Right lobe of liver (tissue), 6 donors: ENCODE data around the gene SIM2. TPM values are rescaled to one million over a fixed set of nuclear protein-coding genes. Genes with fewer than 3 reads are reported as not detected.
A peak's percentile ranks its signal among the peaks of the same experiment; 100 is the strongest.
"Not testable (repeated sequence)": the region's sequence is repeated elsewhere in the genome, so short reads cannot be mapped to it uniquely, and the experiment has no call there.

Experiments used
- ATAC-seq, 4 donors: fragments of 200-7000 bp; cut with Tn5 transposase; one replicate each; pipeline ENCODE4 v1.9.1; 2020; ENCODE audit warnings: mild to moderate bottlenecking in 4 of 4, moderate library complexity in 4 of 4
- DNase-seq, 3 donors: peaks; one replicate each; pipeline ENCODE4 v3.0.0-alpha.2; 2020
- H3K27ac ChIP-seq, 3 donors: fragments of 200-600 bp; one replicate each; pipeline ENCODE4 v1.8.0; 2022
- H3K27me3 ChIP-seq, 2 donors: fragments of 200-600 bp; one replicate each; pipeline ENCODE4 v1.8.0; 2022
- H3K36me3 ChIP-seq, 4 donors: fragments of 200-600 bp; sonication (generic) in 1 of 4; one replicate each; pipeline versions ENCODE4 v1.5.1 to v1.8.0; 2017 to 2022; ENCODE audit warnings: control low read depth in 1 of 4
- H3K4me1 ChIP-seq, 4 donors: fragments of 200-600 bp; sonication (generic) in 1 of 4; one replicate each; pipeline versions ENCODE4 v1.5.1 to v1.8.0; 2017 to 2022; ENCODE audit warnings: control low read depth in 1 of 4
- H3K4me3 ChIP-seq, 3 donors: fragments of 200-600 bp; one replicate each; pipeline ENCODE4 v1.8.0; 2022
- H3K9me3 ChIP-seq, 4 donors: fragments of 200-600 bp; sonication (generic) in 1 of 4; one replicate each; pipeline versions ENCODE4 v1.5.1 to v1.8.0; 2017 to 2022; ENCODE audit warnings: control low read depth in 1 of 4
- POLR2A ChIP-seq: fragments of 450-650 bp; IDR thresholded peaks from one replicate; pipeline ENCODE4 v1.6.1; 2017; ENCODE audit warnings: antibody characterized with exemption, mild to moderate bottlenecking
- WGBS: methylation state at CpG from one replicate; pipeline ENCODE4 v1.1.6; 2018; ENCODE audit warnings: low coverage, low lambda C conversion rate; ENCODE audit not compliant: insufficient coverage; ENCODE audit errors: missing lambda C conversion rate; 5-methylcytosine and 5-hydroxymethylcytosine counted together
- intact Hi-C, 2 donors: fragments of 100-400 bp; cut with DNase I; formaldehyde crosslinking; loops; one replicate each; pipeline versions ENCODE4 v1.11.2 to v1.14.1; 2022
- total RNA-seq, 6 experiments: library from RNA; depleted of rRNA in 2 of 6; stranded (reverse); fragments of >200 nt in 2 of 6; fragmentation: NEBNext Ultra II Directional in 3 of 6; extraction: Animal tissue kit (Norgen Biotek cat#: 25700) in 3 of 6; gene quantifications; one replicate each; pipeline versions ENCODE4 v1.1.0 to v1.2.4, GENCODE V29; 2016 to 2023
- TF ChIP-seq, protein P1 (sequence below), 4 donors: fragments of 200-600 bp in 3 of 4; fragments of 450-650 bp in 1 of 4; IDR thresholded peaks; one replicate each; pipeline versions ENCODE4 v1.5.1 to v1.8.0; 2016 to 2022; ENCODE audit warnings: antibody characterized with exemption in 4 of 4, mild to moderate bottlenecking in 2 of 4
- donor health status: DM: no; HTN: yes; CAD: no.
- donor health status: DM: no; HTN: no; CAD: no.
- donor health status: DM: no; HTN: no; CAD: no.
- donor health status: DM: no; HTN: yes; CAD: no.
- donor health status: DM: no; HTN: yes; CAD: no.

Gene SIM2
- total RNA-seq, 6 experiments from 2014 or later = not detected

DNA sequence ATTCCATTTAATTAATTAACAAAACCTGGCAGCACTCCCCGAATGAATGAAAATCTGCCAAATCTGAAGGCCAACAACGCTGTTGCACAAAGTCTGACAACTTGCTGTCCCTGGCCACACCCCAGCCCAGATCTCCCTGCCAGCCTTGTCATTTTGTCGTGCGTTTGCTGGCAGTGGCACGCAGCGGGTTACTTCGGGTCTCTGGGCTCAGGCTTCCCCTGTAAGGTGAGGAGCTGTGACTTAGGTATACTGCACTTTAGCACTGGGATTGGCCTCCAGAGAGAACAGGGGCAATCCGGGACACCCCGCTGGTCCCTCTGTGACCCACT, 34.3 kb upstream of the SIM2 start:
- no peaks in the 10 kb centered on the region for H3K27me3 ChIP-seq
- no peaks in the 10 kb centered on the region for H3K4me1 ChIP-seq
- no peaks in the 10 kb centered on the region for H3K9me3 ChIP-seq
- peak; percentile 32 to 58 (median 54) for ATAC-seq
- intact Hi-C loops = loop anchor here in 1 of 2 donors (10.0 kb wide), 1 partner anchor 260 kb away; no protein-coding TSS in a partner anchor
- no peaks in the 10 kb centered on the region for H3K36me3 ChIP-seq
- no peak overlapping the region for H3K4me3 ChIP-seq
- no peak overlapping the region for H3K27ac ChIP-seq
- 13% methylated on average over 6 of the region's 9 CpGs for WGBS
- TF ChIP-seq POLR2A = no peak
- TF ChIP-seq, protein P1, sequence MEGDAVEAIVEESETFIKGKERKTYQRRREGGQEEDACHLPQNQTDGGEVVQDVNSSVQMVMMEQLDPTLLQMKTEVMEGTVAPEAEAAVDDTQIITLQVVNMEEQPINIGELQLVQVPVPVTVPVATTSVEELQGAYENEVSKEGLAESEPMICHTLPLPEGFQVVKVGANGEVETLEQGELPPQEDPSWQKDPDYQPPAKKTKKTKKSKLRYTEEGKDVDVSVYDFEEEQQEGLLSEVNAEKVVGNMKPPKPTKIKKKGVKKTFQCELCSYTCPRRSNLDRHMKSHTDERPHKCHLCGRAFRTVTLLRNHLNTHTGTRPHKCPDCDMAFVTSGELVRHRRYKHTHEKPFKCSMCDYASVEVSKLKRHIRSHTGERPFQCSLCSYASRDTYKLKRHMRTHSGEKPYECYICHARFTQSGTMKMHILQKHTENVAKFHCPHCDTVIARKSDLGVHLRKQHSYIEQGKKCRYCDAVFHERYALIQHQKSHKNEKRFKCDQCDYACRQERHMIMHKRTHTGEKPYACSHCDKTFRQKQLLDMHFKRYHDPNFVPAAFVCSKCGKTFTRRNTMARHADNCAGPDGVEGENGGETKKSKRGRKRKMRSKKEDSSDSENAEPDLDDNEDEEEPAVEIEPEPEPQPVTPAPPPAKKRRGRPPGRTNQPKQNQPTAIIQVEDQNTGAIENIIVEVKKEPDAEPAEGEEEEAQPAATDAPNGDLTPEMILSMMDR (IDR thresholded peaks at IDR 0.05) = no peak
- no peak for DNase-seq

DNA sequence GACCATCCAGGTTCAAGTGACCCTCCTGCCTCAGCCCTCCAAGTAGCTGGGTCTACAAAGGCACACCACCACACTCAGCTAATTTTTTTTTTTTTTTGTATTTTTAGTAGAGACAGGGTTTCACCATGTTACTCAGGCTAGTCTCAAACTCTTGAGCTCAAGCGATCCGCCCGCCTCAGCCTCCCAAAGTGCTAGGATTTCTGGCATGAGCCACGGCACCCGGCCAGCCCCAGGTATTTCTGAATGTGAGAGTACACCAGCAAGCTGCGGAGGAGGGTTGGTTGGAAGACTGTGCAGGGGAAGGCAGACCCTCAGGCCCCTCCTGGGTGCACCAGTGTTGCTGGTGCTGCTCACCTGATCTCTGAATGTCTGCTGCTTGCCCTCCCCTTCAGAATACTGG, 33.1 kb upstream of the SIM2 start:
- H3K36me3 ChIP-seq = no peaks in the 10 kb centered on the region
- no peak overlapping the region for H3K4me3 ChIP-seq
- no peaks in the 10 kb centered on the region for H3K9me3 ChIP-seq
- WGBS = no CpG with 5 or more reads among the region's 6 CpGs
- no peaks in the 10 kb centered on the region for H3K27me3 ChIP-seq
- DNase-seq = no peak
- TF ChIP-seq, protein P1 (IDR thresholded peaks at IDR 0.05) = no peak
- TF ChIP-seq POLR2A = no peak
- no peaks in the 10 kb centered on the region for H3K4me1 ChIP-seq
- ATAC-seq = no peak
- intact Hi-C loops = loop anchor here in 1 of 2 donors (10.0 kb wide), 1 partner anchor 259 kb away; no protein-coding TSS in a partner anchor
- H3K27ac ChIP-seq = no peak overlapping the region

DNA sequence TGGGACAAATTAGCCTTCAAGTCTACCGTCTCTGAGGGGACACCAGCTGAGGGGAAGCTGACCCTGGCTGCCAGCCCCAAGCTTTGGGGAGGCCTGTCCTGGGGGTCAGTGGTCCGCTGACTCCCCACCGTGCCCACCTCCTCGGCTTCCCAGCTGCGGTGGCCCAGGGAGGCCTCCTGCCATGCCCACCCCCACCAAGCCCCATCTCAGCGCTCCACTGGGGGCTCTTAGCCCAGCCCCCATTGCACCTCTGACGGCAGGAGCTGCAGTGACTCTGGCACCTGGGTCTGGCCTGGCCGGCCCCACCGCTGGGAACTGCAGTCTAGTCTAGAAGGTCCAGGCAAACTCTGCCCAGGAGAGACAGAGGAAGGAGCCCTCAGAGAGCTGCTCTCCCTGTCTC, 30.2 kb upstream of the SIM2 start:
- H3K4me1 ChIP-seq = no peaks in the 10 kb centered on the region
- no peak overlapping the region for H3K27ac ChIP-seq
- H3K4me3 ChIP-seq = no peak overlapping the region
- DNase-seq (no peak), ATAC-seq (no peak)
- no peaks in the 10 kb centered on the region for H3K9me3 ChIP-seq
- TF ChIP-seq POLR2A = no peak
- TF ChIP-seq, protein P1 (IDR thresholded peaks at IDR 0.05) = no peak
- WGBS = no CpG with 5 or more reads among the region's 9 CpGs
- H3K27me3 ChIP-seq = no peaks in the 10 kb centered on the region
- intact Hi-C loops = loop anchor here in 1 of 2 donors (10.0 kb wide), 1 partner anchor 256 kb away; no protein-coding TSS in a partner anchor
- H3K36me3 ChIP-seq = no peaks in the 10 kb centered on the region

DNA sequence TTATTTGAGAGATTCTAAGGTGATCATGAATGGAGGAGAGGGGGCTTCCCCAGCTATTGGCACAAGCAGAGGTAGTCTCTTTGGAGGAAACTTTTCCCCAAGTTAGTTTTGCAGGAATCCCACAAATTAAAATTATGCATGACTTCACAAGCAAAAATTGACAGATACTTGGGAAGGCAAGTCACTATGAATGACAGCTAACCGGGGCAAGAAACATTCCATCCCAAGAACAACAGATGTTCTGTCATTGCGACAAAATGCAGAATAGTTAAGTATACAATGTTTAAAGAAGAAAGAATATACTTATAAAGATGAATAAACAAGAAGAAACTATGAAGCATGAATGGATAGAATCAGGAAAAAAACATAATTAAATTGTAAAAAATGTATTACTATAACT, 27.1 kb upstream of the SIM2 start:
- no peaks in the 10 kb centered on the region for H3K27me3 ChIP-seq
- ATAC-seq (no peak), DNase-seq (no peak)
- H3K36me3 ChIP-seq = no peaks in the 10 kb centered on the region
- H3K27ac ChIP-seq = no peak overlapping the region
- no peak overlapping the region for H3K4me3 ChIP-seq
- TF ChIP-seq, protein P1 (IDR thresholded peaks at IDR 0.05) = no peak
- TF ChIP-seq POLR2A = no peak
- H3K4me1 ChIP-seq = no peaks in the 10 kb centered on the region
- 76% methylated on average over 2 of the region's 2 CpGs for WGBS
- H3K9me3 ChIP-seq = no peaks in the 10 kb centered on the region
- intact Hi-C loops = no loop called here

DNA sequence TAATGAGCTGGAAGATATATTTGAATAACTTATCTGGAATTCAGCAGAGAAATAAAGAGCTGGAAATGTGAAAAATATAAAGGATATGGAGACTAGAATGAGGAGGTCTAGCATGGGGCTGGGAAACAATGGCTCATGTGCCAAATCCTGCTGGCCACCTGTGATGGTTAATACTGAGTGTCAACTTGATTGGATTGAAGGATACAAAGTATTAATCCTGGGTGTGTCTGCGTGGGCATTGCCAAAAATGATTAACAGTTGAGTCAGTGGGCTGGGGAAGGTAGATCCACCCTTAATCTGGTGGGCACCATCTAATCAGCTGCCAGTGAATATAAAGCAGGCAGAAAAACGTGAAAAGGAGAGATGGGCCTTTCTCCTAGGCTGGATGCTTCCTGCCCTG, 26.6 kb upstream of the SIM2 start:
- intact Hi-C loops, H3K9me3 ChIP-seq, H3K4me3 ChIP-seq, H3K4me1 ChIP-seq, H3K36me3 ChIP-seq, DNase-seq, H3K27ac ChIP-seq, H3K27me3 ChIP-seq, ATAC-seq: not testable (repeated sequence)
- 72% methylated on average over 2 of the region's 2 CpGs for WGBS
